Trophoblast cell (in vitro differentiated cells and primary cell): ENCODE results near the gene AKR1B15.
"Not testable (repeated sequence)": the region's sequence is repeated elsewhere in the genome, so short reads cannot be mapped to it uniquely, and the experiment has no call there.

Source experiments
- DNase-seq, 2 donors: peaks; one replicate each; pipeline ENCODE4 v3.0.0-alpha.2; 2016
- H2AFZ ChIP-seq: 2 replicates; pipeline ENCODE4 v1.6.1; 2013; ENCODE audit warnings: low read length, moderate library complexity, mild to moderate bottlenecking; ENCODE audit not compliant: insufficient read depth, poor library complexity
- H2AK5ac ChIP-seq: 2 replicates; pipeline ENCODE4 v1.6.1; 2013; ENCODE audit warnings: mild to moderate bottlenecking, low read length
- H2BK120ac ChIP-seq: 2 replicates; pipeline ENCODE4 v1.6.1; 2013; ENCODE audit warnings: low read length, mild to moderate bottlenecking, moderate library complexity; ENCODE audit not compliant: insufficient read depth, poor library complexity
- H2BK12ac ChIP-seq: 2 replicates; pipeline ENCODE4 v1.6.1; 2013; ENCODE audit warnings: mild to moderate bottlenecking, low read length, moderate library complexity
- H2BK5ac ChIP-seq: 2 replicates; pipeline ENCODE4 v1.6.1; 2013; ENCODE audit warnings: low read length, low read depth, moderate library complexity, mild to moderate bottlenecking; ENCODE audit not compliant: poor library complexity
- H3K14ac ChIP-seq: 2 replicates; pipeline ENCODE4 v1.6.1; 2013; ENCODE audit warnings: mild to moderate bottlenecking, low read length
- H3K18ac ChIP-seq: 2 replicates; pipeline ENCODE4 v1.6.1; 2013; ENCODE audit warnings: mild to moderate bottlenecking, low read length
- H3K23ac ChIP-seq: 2 replicates; pipeline ENCODE4 v1.6.1; 2013; ENCODE audit warnings: low read length
- H3K27ac ChIP-seq: 2 replicates; pipeline ENCODE4 v1.5.1; 2013; ENCODE audit warnings: low read depth, mild to moderate bottlenecking, inconsistent platforms, low read length, moderate library complexity
- H3K27me3 ChIP-seq: 2 replicates; pipeline ENCODE4 v1.6.1; 2013; ENCODE audit warnings: inconsistent platforms, mild to moderate bottlenecking, low read length, moderate library complexity; ENCODE audit not compliant: insufficient read depth
- H3K36me3 ChIP-seq, 2 experiments: 1 replicate in 1 of 2; 2 replicates in 1 of 2; pipeline ENCODE4 v1.6.1; 2013; ENCODE audit warnings: low read length in 2 of 2, mild to moderate bottlenecking in 2 of 2, moderate library complexity in 1 of 2; ENCODE audit not compliant: insufficient read depth in 2 of 2, control insufficient read depth in 1 of 2
- H3K4ac ChIP-seq: 2 replicates; pipeline ENCODE4 v1.6.1; 2013; ENCODE audit warnings: low read depth, mild to moderate bottlenecking, low read length, moderate library complexity
- H3K4me1 ChIP-seq, 2 experiments: 1 replicate in 1 of 2; 2 replicates in 1 of 2; pipeline ENCODE4 v1.6.1; 2013; ENCODE audit warnings: low read length in 2 of 2, mild to moderate bottlenecking in 2 of 2, moderate library complexity in 1 of 2; ENCODE audit not compliant: insufficient read depth in 2 of 2, control insufficient read depth in 1 of 2
- H3K4me2 ChIP-seq: 2 replicates; pipeline ENCODE4 v1.6.1; 2013; ENCODE audit warnings: inconsistent platforms, mild to moderate bottlenecking, low read length, moderate library complexity
- H3K4me3 ChIP-seq: 2 replicates; pipeline ENCODE4 v1.5.1; 2013; ENCODE audit warnings: mild to moderate bottlenecking, low read depth, low read length, inconsistent platforms
- H3K79me1 ChIP-seq: one replicate; pipeline ENCODE4 v1.6.1; 2013; ENCODE audit warnings: low read length
- H3K79me2 ChIP-seq: 2 replicates; pipeline ENCODE4 v1.6.1; 2013; ENCODE audit warnings: low read length, mild to moderate bottlenecking; ENCODE audit not compliant: control insufficient read depth, insufficient read depth, poor library complexity
- H3K9ac ChIP-seq: 2 replicates; pipeline ENCODE4 v1.6.1; 2013; ENCODE audit warnings: mild to moderate bottlenecking, low read length
- H3K9me3 ChIP-seq: 2 replicates; pipeline ENCODE4 v1.6.1; 2013; ENCODE audit warnings: low read depth, mild to moderate bottlenecking, control low read depth, inconsistent platforms, low read length; ENCODE audit not compliant: insufficient read depth
- H4K12ac ChIP-seq: 2 replicates; pipeline ENCODE4 v1.6.1; 2013; ENCODE audit warnings: low read depth, mild to moderate bottlenecking, low read length, moderate library complexity
- H4K8ac ChIP-seq: 2 replicates; pipeline ENCODE4 v1.6.1; 2013; ENCODE audit warnings: low read depth, mild to moderate bottlenecking, low read length, moderate library complexity
- H4K91ac ChIP-seq: one replicate; pipeline ENCODE4 v1.6.1; 2013; ENCODE audit warnings: low read depth, mild to moderate bottlenecking, low read length, moderate library complexity
- WGBS: extraction: QIAGEN DNeasy Blood & Tissue Kit; methylation state at CpG from one replicate; pipeline ENCODE4 v1.1.7; 2013; ENCODE audit warnings: missing lambda C conversion rate; ENCODE audit not compliant: insufficient read length, insufficient coverage; ENCODE audit errors: extremely low coverage; 5-methylcytosine and 5-hydroxymethylcytosine counted together

Gene AKR1B15

GRCh38 chr7:134515569-134516468 lies 33.1 kb upstream of the AKR1B15 start:
- no peak overlapping the region for H2BK120ac ChIP-seq
- H3K27ac ChIP-seq: no peak overlapping the region
- H3K4me3 ChIP-seq: no peak overlapping the region
- H3K4ac ChIP-seq: no peak overlapping the region
- no peak overlapping the region for H4K12ac ChIP-seq
- H3K9ac ChIP-seq: no peak overlapping the region
- no peak overlapping the region for H3K14ac ChIP-seq
- H4K8ac ChIP-seq: no peak overlapping the region
- no peaks in the 10 kb centered on the region for H3K79me2 ChIP-seq
- H3K27me3 ChIP-seq: no peaks in the 10 kb centered on the region
- H3K4me2 ChIP-seq: no peak overlapping the region
- H2BK5ac ChIP-seq: no peak overlapping the region
- H2AK5ac ChIP-seq: no peak overlapping the region
- no CpG with 5 or more reads among the region's 6 CpGs for WGBS
- peak in 1 of 2 donors; percentile 10 for DNase-seq
- no peak overlapping the region for H3K23ac ChIP-seq
- no peak overlapping the region for H4K91ac ChIP-seq
- H3K9me3 ChIP-seq: no peaks in the 10 kb centered on the region
- H3K36me3 ChIP-seq: no peaks in the 10 kb centered on the region
- H3K4me1 ChIP-seq: peaks cover 14 to 18% of the 10 kb centered on the region in 2 experiments
- peaks cover 16% of the 10 kb centered on the region for H3K79me1 ChIP-seq
- no peak overlapping the region for H2AFZ ChIP-seq
- no peak overlapping the region for H3K18ac ChIP-seq
- no peak overlapping the region for H2BK12ac ChIP-seq

DNA sequence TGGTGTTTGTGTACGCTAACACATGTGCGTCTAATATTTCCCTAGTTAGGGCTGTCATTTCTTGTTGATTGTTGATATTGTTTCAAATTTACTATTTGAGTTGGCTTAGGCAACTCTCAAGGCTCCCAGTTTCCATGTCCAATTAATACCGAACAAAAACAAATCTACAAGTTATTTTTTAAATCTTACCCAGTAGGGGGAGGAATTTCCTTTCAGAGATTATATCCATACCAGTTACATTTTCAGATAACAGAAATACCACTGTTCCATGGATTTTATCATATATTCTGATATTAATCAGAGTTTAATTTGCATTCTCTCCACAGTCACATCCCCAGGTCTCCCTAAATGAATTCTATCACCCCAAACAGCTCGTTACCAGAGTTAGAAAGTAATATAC lies 28.8 kb upstream of the AKR1B15 start:
- H3K27ac ChIP-seq: no peak overlapping the region
- H4K91ac ChIP-seq: no peak overlapping the region
- H3K4ac ChIP-seq: no peak overlapping the region
- H3K14ac ChIP-seq: no peak overlapping the region
- no peak overlapping the region for H3K4me2 ChIP-seq
- no peak overlapping the region for H2AK5ac ChIP-seq
- no peak overlapping the region for H2BK12ac ChIP-seq
- no peaks in the 10 kb centered on the region for H3K9me3 ChIP-seq
- no peak overlapping the region for H4K8ac ChIP-seq
- no peak overlapping the region for H3K18ac ChIP-seq
- H3K36me3 ChIP-seq: no peaks in the 10 kb centered on the region
- no peaks in the 10 kb centered on the region for H3K79me2 ChIP-seq
- no peaks in the 10 kb centered on the region for H3K79me1 ChIP-seq
- DNase-seq: peak in 1 of 2 donors; percentile 30
- H4K12ac ChIP-seq: no peak overlapping the region
- H3K9ac ChIP-seq: no peak overlapping the region
- no peak overlapping the region for H3K4me3 ChIP-seq
- no peak overlapping the region for H2BK120ac ChIP-seq
- no peak overlapping the region for H2AFZ ChIP-seq
- WGBS: no CpG with 5 or more reads among the region's 4 CpGs
- H3K4me1 ChIP-seq: no peaks in the 10 kb centered on the region
- no peak overlapping the region for H2BK5ac ChIP-seq
- no peaks in the 10 kb centered on the region for H3K27me3 ChIP-seq
- no peak overlapping the region for H3K23ac ChIP-seq

GRCh38 chr7:134522601-134523000 lies 26.3 kb upstream of the AKR1B15 start:
- Histone ChIP-seq H3K27ac (no peak overlapping the region), H3K9ac (no peak overlapping the region)
- no CpG with 5 or more reads among the region's 5 CpGs for WGBS

DNA sequence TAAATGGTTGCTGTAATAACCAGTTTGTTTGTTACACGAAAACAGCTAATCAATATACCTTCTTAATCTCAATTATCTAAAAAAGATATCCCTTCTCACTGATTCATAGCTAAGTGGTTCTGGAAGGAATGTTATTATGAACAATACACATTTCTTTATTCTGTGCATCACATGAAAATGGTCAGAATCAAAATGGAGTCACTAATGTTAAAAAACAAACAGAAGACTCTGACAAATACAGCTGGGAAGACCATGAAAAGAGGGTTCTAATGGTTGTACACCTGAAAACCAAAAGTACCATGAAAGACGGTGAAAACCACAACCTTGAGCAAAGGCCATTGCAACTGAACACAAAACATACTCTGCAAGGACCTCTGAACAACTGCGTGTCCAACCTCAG lies 23.5 kb upstream of the AKR1B15 start:
- not testable (repeated sequence) for H3K9me3 ChIP-seq, H3K4me1 ChIP-seq, H4K8ac ChIP-seq, H3K27ac ChIP-seq, H3K9ac ChIP-seq, H3K27me3 ChIP-seq, H3K79me1 ChIP-seq, H4K12ac ChIP-seq, H4K91ac ChIP-seq, H3K18ac ChIP-seq, DNase-seq, H2BK5ac ChIP-seq, H3K4ac ChIP-seq, H3K4me3 ChIP-seq, H3K4me2 ChIP-seq, H3K36me3 ChIP-seq, H3K23ac ChIP-seq, H3K79me2 ChIP-seq, H2AK5ac ChIP-seq, H3K14ac ChIP-seq, H2AFZ ChIP-seq, H2BK12ac ChIP-seq, H2BK120ac ChIP-seq
- WGBS: no CpG with 5 or more reads among the region's 3 CpGs

More at GRCh38 chr7:134522601-134523000, 26.3 kb upstream of the AKR1B15 start:
- Histone ChIP-seq H3K18ac (no peak overlapping the region), H3K4me3 (no peak overlapping the region), H3K79me2 (no peaks in the 10 kb centered on the region), H3K36me3 (no peaks in the 10 kb centered on the region), H2BK12ac (no peak overlapping the region), H3K23ac (no peak overlapping the region), H3K79me1 (no peaks in the 10 kb centered on the region), H4K12ac (no peak overlapping the region), H2BK5ac (no peak overlapping the region), H4K8ac (no peak overlapping the region), H2AK5ac (no peak overlapping the region), H3K4ac (no peak overlapping the region), H2AFZ (no peak overlapping the region), H3K9me3 (no peaks in the 10 kb centered on the region), H3K4me2 (no peak overlapping the region), H3K4me1 (no peaks in the 10 kb centered on the region), H4K91ac (no peak overlapping the region), H2BK120ac (no peak overlapping the region), H3K27me3 (no peaks in the 10 kb centered on the region), H3K14ac (no peak overlapping the region)
- DNase-seq: no peak
